HG02798 (cell line): ENCODE data around the gene CCSER1.
"Not testable (repeated sequence)": the region's sequence is repeated elsewhere in the genome, so short reads cannot be mapped to it uniquely, and the experiment has no call there.

Experiments
- ATAC-seq: cut with Tn5 transposase; IDR thresholded peaks from one replicate; pipeline ENCODE4 v1.9.1; 2021; ENCODE audit warnings: mild to moderate bottlenecking; ENCODE audit not compliant: unreplicated experiment, poor library complexity

CCSER1 gene

DNA sequence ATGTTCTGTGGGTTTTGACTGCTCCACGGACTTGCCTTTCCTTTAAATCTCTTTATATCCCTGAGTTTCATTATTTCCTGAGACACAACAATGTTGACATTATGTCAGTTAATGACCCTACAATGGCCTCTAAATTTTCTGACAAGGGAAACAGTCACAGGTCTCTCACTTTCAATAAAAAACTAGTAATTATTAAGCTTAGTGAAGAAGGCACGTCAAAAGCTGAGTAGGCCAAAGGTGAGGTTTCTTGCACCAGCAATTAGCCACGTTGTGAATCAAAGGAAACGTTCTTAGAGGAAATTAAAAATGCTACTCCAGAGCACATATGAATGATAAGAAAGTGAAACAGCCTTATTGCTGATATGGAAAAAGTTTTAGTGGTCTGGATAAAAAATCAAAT lies 1246.4 kb downstream of the CCSER1 start:
- no peak for ATAC-seq

DNA sequence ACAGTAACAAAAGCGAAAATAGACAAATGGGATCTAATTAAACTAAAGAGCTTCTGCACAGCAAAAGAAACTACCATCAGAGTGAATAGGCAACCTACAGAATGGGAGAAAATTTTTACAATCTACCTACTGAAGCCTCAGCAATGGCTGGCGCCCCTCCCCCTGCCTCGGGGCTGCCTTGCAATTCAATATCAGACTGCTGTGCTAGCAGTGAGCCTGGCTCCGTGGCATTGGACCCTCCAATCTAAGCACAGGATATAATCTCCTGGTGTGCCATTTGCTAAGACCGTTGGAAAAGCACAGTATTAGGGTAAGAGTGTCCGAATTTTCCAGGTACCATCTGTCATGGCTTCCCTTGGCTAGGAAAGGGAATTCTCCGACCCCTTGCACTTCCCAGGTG lies 1278.2 kb downstream of the CCSER1 start:
- ATAC-seq, result not testable (repeated sequence)

DNA sequence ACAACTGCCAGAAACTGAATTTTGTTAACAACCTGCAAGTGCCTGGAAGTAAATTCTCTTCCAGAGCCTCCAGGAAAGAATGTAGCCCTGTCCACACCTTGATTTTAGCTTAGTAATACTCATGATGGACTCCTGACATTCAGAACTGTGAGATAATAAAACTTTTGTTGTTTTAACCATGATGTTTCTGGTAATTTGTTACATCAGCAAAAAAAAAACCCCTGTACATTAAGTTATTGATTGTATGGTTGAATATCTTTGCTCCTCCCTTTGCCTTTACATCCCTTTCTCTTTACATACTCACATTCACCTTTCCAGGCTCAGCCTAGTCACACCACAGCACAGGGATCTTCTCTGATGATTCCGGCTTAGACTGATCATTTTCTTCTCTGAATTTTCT lies 1294.8 kb downstream of the CCSER1 start:
- no peak for ATAC-seq

DNA sequence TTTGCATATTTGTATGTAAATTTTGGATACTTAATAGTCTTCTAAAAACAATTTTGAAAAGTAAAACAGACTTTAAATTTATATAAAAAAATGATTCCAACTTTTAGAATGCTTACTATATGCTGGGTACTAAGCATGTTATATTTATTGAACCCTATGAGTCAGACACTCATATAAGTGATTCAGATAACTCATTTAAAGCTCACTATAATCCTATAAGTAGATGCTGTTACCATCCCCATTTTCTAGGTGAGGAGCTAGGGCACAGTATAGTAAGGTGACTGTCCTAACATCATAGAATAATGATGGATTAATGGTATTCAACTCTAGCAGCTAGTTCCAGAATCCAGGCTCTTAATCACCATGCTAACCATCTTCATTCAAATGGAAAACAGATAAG lies 1299.5 kb downstream of the CCSER1 start:
- no peak for ATAC-seq

DNA sequence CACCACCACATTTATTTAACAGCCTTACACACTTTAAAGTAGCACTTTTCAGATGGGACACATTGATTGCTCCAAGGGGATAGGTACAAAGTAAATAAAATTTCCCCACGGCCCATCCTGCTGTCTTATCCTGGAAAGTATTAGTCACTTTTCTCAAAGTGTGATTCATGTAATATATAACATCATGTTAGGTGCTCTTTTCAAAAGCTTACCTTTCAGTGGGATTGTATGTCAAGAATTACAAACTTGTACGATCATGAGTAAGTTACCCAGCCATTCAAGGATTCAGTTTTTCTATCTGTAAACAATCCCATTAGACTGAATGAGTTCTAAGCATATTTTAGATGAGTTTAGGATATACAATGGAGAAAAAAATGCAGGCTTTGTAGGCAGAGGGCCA lies 1300.0 kb downstream of the CCSER1 start:
- ATAC-seq, result no peak

DNA sequence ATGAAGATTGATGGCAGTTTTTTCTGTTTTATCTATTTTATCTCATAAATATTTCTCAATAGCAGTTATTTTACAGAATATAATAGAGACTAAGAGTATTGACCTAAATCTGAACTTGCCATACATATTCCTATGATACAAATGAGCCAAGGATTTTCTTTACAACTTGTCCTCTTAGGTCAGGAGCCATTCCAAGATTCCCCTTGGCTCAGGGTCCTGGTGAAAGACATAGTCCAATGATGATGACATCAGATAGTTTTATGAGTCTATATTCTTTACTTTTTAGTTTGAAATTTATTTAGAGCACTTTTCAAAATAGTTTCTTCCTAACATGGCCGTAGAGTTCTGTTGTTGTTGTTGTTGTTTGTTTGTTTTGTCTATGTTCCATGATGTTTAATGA lies 1307.4 kb downstream of the CCSER1 start:
- ATAC-seq, result no peak

DNA sequence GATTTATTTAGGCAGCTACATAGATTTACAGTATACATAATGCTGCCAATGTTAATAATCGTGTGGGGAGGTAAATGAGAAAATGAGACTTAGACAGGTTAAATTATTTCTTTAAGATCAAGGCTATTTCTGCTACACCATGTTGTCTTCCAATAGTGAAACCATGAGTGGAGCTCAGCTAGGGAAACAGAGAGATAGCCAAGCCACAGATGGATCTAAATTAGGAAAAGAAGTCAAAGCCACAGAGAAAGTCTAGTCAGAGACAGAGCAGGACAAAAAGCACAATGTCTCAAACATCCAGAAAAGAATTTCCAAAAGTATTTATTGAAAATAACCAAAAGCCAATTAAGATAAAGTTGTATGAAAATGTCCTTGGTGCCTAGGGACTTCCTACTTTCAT lies 1309.4 kb downstream of the CCSER1 start:
- ATAC-seq, result no peak

DNA sequence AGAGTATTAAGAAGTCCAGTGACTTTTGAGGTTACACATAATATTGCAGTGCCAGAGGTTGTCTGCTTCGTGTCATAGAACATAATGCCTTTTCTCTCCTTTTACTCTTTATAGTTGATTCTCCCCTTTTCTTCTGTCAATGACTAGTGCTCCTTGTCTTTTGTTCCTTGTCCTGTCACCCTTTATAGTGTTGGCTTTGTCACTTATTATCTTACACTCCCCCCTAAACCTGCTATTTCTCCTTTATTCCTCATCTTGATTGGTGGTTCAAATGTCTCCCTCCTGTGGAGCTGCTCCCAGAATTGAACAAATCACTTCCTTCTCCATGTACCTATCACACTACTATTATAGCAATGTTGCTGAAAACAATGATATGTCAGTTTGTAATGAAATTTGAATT lies 1320.0 kb downstream of the CCSER1 start:
- no peak for ATAC-seq

DNA sequence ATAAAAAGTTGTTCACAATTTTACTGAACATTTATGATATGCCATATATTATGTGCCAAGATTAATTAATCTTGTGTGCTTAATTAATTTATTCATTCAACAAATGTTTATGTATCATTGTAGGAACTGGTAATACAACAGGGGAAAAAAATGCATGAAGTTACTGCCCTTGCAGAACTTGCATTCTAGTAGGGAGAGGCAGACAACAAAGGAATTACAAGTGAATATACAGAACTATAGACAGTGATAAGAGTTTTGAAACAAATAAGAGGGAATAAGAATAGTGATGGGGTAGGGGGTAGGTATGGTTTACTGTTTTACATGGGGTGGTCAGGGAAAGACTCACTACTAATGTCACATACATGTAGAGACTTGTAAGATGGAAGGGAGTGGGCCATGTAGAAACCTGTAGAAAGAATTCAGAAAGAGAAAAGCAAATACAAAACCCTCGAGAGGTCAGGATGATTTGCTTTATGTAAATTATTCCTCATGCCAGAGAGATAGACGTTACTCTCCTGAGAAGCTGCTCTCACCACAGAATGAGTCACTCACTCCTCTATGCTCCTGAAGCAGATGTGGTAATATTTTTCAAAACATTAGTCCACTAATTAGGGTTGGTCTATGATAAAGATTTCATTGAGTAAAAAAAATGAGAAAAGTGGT lies 1321.6 kb downstream of the CCSER1 start:
- peak; percentile 52 for ATAC-seq

DNA sequence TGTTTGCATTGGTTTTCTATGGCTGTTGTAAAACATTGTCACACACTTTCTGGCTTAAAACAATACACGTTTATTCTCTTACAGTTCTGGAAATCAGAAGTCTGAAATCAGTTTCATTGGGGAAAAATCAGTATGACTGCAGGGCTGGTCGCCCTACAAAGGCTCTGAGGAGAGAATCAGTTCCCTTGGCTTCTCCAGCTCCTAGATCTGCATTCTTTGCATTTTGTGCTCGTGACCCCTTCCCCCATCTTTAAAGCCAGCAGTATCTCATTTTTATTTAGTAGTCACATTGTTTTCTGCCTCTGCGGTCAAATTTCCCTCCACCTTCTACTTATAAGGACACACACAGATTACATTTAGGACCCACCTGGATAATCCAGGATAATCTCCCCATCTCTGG lies 1326.9 kb downstream of the CCSER1 start:
- no peak for ATAC-seq

DNA sequence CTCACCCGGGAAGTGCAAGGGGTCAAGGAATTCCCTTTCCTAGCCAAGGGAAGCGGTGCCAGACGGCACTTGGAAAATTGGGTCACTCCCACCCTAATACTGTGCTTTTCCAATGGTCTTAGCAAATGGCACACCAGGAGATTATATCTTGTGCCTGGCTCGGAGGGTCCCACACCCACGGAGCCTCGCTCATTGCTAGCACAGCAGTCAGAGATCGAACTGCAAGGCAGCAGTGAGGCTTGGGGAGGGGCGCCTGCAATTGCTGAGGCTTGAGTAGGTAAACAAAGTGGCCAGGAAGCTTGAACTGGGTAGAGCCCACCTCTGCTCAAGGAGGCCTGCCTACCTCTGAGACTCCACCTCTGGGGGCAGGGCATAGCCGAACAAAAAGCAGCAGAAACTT lies 1335.4 kb downstream of the CCSER1 start:
- ATAC-seq, result not testable (repeated sequence)

DNA sequence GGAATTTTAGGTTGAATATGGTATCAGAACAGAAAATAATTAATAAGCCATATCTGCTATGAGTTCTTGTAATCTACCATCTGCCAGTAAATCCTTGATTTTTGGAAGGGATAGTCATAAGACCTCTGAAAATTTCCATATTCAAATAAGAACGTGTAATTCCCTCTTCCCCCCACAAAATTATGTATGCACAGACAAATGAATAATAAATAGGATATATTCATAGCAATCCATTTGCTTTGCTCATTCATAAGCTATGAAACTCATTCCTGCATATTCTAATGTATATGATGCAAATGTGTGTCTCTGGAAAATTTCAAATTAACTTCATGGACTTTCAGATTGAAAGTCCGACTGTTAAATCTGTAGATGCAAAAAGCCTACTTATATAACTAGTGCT lies 1343.5 kb downstream of the CCSER1 start:
- ATAC-seq, result no peak

DNA sequence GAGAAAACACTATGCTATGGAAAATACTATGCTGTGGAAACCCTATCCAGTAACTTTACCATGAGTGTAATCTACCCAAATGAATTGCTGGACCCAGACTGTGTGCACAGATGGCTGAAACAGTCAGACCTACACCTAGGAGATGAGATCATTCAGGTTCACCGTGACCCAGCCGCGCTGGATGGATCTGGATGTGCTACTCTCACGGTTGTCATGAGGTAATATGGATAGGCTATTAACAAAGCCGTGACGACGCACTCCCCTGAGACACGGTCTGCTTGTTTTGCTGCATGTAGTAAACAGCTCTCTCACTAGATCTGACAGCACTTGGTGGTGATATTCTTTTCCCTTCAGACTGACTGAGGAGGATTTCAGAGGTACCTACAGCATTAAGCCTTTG lies 1344.1 kb downstream of the CCSER1 start:
- no peak for ATAC-seq

DNA sequence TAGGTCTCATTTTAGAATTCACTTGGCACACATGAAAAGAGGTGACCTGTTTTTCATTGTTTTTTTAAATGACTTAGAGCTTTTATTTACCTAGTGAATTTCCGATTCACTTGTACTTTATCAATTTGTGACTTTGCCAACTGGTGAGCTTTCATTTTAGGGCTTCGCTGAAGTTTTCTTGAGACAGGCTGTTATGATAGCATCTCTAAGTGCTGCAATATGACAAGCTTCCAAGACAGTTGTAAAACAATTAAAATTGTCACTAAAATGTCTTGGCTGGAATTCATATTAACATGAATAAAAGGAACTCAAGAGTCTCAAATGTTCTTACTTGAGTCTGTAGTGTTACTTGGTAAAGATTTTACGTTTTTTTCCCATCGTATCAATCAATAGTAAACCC lies 1344.9 kb downstream of the CCSER1 start:
- ATAC-seq, result no peak

DNA sequence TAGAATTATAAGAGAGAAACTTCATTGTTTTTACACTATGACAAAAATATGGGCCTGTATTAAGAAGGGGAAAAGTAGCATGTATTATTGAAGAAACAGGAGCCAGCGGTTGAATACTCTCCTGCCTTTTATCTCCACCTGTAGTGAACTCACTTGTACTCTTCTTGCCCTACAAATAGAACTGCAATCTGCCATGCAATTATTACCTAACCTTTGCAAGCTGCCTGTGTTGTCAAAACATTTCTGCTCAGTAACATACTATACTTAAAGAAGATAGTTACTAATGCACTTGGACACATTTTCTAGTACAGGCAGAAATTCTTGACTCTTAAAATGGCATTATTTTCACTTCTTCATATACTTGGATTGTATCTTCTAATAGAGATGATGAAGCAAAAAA lies 1358.2 kb downstream of the CCSER1 start:
- ATAC-seq, result no peak

DNA sequence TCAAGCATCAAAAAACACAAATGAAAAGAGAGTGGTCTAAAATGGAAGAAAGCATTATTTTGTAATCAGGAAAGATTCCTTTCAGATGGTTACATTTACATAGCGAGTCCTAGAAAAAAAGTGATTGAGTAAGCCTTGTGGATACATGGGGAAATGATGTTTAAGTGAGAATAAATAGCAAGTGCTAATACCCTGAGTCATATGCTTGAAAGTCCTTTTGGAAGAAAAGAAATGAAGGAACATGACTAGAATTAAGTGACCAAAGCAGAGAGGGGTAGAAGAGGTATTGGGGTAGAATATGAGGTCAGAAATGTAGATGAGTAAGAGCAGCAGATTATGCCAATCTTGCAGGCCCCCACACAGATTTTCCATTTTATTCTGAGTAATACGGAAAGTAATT lies 1361.8 kb downstream of the CCSER1 start:
- no peak for ATAC-seq

DNA sequence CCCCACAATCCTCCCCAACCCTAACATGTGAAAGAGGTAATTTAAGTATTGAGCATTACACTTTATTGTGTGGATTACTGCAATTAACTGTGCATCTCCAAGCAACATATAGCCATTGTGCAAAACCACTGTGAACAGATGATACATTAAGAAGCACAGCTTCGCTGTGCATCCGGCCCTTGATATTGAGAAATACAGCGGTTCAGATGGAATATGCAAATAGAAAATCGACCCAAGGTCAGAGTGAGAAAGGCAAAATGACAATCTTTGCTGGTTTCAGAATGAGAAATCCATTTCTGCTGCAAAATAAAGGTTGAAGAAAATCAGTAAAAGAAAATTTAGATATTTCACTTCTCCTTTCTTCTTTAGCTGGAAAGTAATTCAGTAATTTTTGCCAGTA lies 1370.7 kb downstream of the CCSER1 start:
- peak; percentile 71 for ATAC-seq

DNA sequence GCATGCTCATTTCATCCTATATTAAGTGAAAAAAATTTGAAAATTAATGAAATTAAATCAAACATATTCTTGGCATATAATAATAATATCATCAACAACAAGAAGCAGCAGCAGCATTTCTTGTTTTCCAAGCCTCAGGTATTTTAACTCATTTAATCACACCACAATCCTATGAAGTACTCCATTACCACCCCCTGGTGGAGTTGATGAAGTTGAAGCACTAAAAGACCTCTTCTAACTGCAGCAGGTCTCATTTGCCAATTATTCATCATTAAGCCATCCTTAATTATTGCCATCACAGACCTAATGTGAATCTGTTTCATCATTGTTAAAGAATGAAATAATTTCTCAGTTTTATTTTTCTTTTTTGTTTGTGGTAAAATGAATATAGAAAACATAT lies 1375.2 kb downstream of the CCSER1 start:
- no peak for ATAC-seq

DNA sequence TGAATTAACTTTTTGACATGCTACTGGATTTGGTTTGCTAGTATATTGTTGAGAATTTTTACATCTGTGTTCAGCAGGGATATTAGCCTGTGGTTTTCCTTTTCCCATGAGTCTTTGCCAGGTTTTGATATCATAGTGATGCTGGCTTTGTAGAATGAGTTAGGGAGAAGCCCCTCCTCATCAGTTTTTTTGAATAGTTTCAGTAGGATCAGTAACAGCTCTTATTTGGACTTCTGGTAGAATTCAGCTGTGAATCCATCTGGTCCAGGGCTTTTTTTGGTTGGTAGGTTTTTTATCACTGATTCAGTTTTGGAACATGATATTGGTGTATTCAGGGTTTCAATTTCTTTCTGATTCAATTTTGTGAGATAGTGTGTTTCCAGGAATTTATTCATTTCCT lies 1386.1 kb downstream of the CCSER1 start:
- no peak for ATAC-seq

DNA sequence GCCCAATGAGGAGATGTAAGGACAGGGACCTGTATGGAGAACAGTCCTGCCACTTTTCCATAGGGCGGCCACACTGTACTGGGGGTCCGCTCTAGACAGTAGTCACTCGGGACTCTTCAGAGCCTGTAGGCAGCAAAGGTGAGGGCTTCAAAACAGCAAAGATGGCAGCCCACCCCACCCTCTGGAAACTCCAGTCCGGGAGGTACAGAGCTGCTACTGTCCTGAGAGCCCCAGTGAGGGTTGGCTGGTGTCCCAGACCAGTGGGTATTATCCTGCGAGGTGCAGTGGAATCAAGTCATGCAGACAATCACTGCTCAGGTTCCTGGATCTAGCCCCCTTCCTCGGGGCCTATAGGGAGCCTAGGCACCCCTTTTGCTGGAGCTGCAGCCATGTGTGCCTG lies 1392.0 kb downstream of the CCSER1 start:
- no peak for ATAC-seq

DNA sequence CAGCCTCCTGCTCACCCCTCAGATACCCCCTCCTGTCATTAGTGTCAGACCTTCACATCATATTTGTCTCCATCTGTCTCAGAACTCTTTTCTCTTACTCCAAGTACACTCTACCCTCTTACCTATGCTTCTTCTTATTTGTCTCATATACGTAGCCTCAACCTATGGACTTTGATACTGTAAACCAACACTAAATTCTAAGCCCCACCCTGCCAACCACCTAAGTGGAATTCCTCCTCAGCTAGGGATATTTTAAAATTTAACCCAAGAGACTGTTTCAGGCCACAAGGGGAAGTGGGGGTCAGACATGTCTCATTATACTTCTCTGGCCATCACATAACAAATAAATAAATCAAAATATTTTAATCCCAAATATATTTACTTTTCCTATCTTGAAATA lies 1398.4 kb downstream of the CCSER1 start:
- no peak for ATAC-seq

DNA sequence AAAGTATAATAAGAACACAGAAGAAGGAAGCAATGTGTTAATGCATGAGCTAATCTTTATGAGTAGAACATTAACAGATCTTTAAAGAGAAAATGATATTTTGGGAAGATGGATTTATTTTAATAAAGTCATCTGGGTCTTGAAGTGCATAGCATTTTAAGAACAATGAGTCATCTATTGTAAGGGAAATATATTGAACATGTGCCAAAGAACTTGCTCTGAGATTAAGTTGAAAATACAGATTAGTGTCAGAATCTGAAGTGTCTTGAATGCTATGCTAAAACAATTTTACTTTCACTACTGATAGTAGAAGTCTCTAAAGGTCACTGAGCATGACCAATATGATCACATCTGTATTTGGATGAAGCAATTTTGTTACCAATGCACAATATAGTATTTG lies 1399.9 kb downstream of the CCSER1 start:
- no peak for ATAC-seq

DNA sequence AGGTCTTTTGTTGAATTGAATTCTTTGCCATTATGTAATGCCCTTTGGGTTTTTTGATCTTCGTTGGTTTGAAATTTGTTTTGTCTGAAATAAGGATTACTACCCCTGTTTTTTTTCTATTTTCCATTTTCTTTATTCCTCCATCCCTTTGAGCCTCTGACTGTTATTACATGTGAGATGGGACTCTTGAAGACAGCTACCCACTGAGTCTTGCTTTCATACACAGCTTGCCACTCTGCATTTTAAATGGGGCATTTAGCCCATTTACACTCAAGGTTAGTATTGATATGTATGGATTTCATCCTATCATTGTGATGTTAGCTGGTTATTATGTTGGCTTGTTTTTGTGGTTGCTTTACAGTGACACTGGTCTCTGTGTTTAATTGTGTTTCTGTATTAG lies 1440.4 kb downstream of the CCSER1 start:
- ATAC-seq, result no peak
